Gastroesophageal sphincter (tissue), 4 donors: ENCODE data around the gene WNT5B. TPM values are rescaled to one million over a fixed set of nuclear protein-coding genes. Genes with fewer than 3 reads are reported as not detected.

ENCODE experiments used
- ATAC-seq: fragments of 150-250 bp; one replicate; pipeline ENCODE4 v1.9.1; 2016; ENCODE audit warnings: mild to moderate bottlenecking, moderate library complexity
- H3K27ac ChIP-seq, 4 donors: fragments of 200-600 bp; sonication (generic) in 3 of 4; 1 replicate in 3 of 4; 2 replicates in 1 of 4; pipeline ENCODE4 v1.5.1; 2016 to 2019
- H3K27me3 ChIP-seq: fragments of 200-600 bp; sonication (generic); one replicate; pipeline ENCODE4 v1.5.1; 2019
- H3K36me3 ChIP-seq, 2 donors: fragments of 200-600 bp; sonication (generic); one replicate each; pipeline ENCODE4 v1.5.1; 2019; ENCODE audit warnings: control low read depth in 1 of 2
- H3K4me1 ChIP-seq, 3 donors: fragments of 200-600 bp; sonication (generic); 1 replicate in 2 of 3; 2 replicates in 1 of 3; pipeline ENCODE4 v1.5.1; 2016 to 2019; ENCODE audit warnings: control low read depth in 2 of 3
- H3K4me3 ChIP-seq, 2 donors: fragments of 200-600 bp; sonication (generic); one replicate each; pipeline ENCODE4 v1.5.1; 2019; ENCODE audit warnings: mild to moderate bottlenecking in 1 of 2, moderate library complexity in 1 of 2
- H3K9me3 ChIP-seq, 3 donors: fragments of 200-600 bp; sonication (generic); one replicate each; pipeline ENCODE4 v1.5.1; 2017 to 2019; ENCODE audit warnings: control low read depth in 2 of 3
- CTCF ChIP-seq, 4 experiments: fragments of 200-600 bp in 2 of 4; fragments of 450-650 bp in 2 of 4; sonication (generic) in 1 of 4; IDR thresholded peaks; one replicate each; pipeline ENCODE4 v1.5.1; 2017 to 2019; ENCODE audit warnings: antibody characterized with exemption in 4 of 4, mild to moderate bottlenecking in 2 of 4, moderate library complexity in 2 of 4
- EP300 ChIP-seq: sonication (generic); formaldehyde crosslinking; IDR thresholded peaks from one replicate; pipeline ENCODE4 v1.6.1; 2017; ENCODE audit warnings: antibody characterized with exemption, mild to moderate bottlenecking
- POLR2A ChIP-seq, 2 donors: fragments of 450-650 bp; IDR thresholded peaks; one replicate each; pipeline ENCODE4 v1.6.1; 2017; ENCODE audit warnings: antibody characterized with exemption in 2 of 2, mild to moderate bottlenecking in 2 of 2, moderate library complexity in 1 of 2
- POLR2AphosphoS5 ChIP-seq: sonication (generic); formaldehyde crosslinking; IDR thresholded peaks from one replicate; pipeline ENCODE4 v1.6.1; 2017; ENCODE audit warnings: antibody characterized with exemption
- WGBS, 2 donors: methylation state at CpG; one replicate each; pipeline ENCODE4 v1.1.5; 2018; ENCODE audit warnings: low coverage in 1 of 2; 5-methylcytosine and 5-hydroxymethylcytosine counted together
- total RNA-seq, 4 donors: library from RNA; depleted of rRNA; stranded (reverse); fragments of >200 nt; gene quantifications; one replicate each; pipeline ENCODE4 v1.1.0, GENCODE V29; 2016

The WNT5B gene
- total RNA-seq, 4 donors from 2014 or later, result 9.4 to 76.5 (median 26.3) TPM

- H3K4me1 ChIP-seq, result peaks cover 4 to 76% (median 23%) of the 10 kb centered on the region in 3 donors
- peak overlapping the region; percentile 65 to 79 for H3K4me3 ChIP-seq
- H3K27ac ChIP-seq, result peak overlapping the region; percentile 76 to 91 (median 88)
- WGBS, 2 donors, result 6 to 40% methylated on average over 2 to 10 of the region's 58 CpGs
- peak; percentile 37 for ATAC-seq
- TF ChIP-seq POLR2AphosphoS5 (no peak), CTCF (IDR thresholded peaks at IDR 0.05) (peak in 2 of 4 experiments; percentile 32 to 34), POLR2A (IDR thresholded peaks at IDR 0.05) (peak; percentile 5 to 14)
- H3K9me3 ChIP-seq, result no peaks in the 10 kb centered on the region
- H3K27me3 ChIP-seq, result no peaks in the 10 kb centered on the region
- peaks cover 0 to 6% of the 10 kb centered on the region in 2 donors for H3K36me3 ChIP-seq
Observed at GRCh38 chr12:1630133-1630826, 1.2 kb downstream of the WNT5B start.

- Histone ChIP-seq H3K4me3 (peak overlapping the region; percentile 65 to 79), H3K27ac (peak overlapping the region; percentile 76 to 91 (median 88)), H3K4me1 (peaks cover 4 to 76% (median 21%) of the 10 kb centered on the region in 3 donors), H3K9me3 (no peaks in the 10 kb centered on the region), H3K36me3 (peaks cover 0 to 6% of the 10 kb centered on the region in 2 donors), H3K27me3 (no peaks in the 10 kb centered on the region)
- WGBS, 2 donors, result 68 to 72% methylated on average over 11 to 14 of the region's 23 CpGs
- TF ChIP-seq CTCF (IDR thresholded peaks at IDR 0.05), result peak in 2 of 4 experiments; percentile 5 to 21
- no peak for TF ChIP-seq POLR2A (IDR thresholded peaks at IDR 0.05)
- ATAC-seq, result no peak
Observed at GRCh38 chr12:1630827-1631591, 2.0 kb downstream of the WNT5B start.

GRCh38 chr12:1632702-1633101 lies 3.7 kb downstream of the WNT5B start:
- WGBS, 2 donors, result 48 to 84% methylated on average over 7 to 9 of the region's 14 CpGs

GRCh38 chr12:1633459-1633858 lies 4.4 kb downstream of the WNT5B start:
- peak; percentile 32 for ATAC-seq
- Histone ChIP-seq H3K4me1 (peaks cover 4 to 87% (median 21%) of the 10 kb centered on the region in 3 donors), H3K27ac (peak overlapping the region; percentile 52 to 91 (median 84)), H3K4me3 (no peak overlapping the region), H3K9me3 (no peaks in the 10 kb centered on the region), H3K27me3 (no peaks in the 10 kb centered on the region), H3K36me3 (peaks cover 0 to 6% of the 10 kb centered on the region in 2 donors)
- 17 to 58% methylated on average over 2 of the region's 3 CpGs for WGBS, 2 donors
- TF ChIP-seq CTCF (IDR thresholded peaks at IDR 0.05) (no peak), POLR2AphosphoS5 (no peak), EP300 (no peak), POLR2A (IDR thresholded peaks at IDR 0.05) (no peak)

More at GRCh38 chr12:1632702-1633101, 3.7 kb downstream of the WNT5B start:
- Histone ChIP-seq H3K4me1 (peaks cover 4 to 80% (median 21%) of the 10 kb centered on the region in 3 donors), H3K27me3 (no peaks in the 10 kb centered on the region), H3K27ac (peak overlapping the region; percentile 16 to 91 (median 84)), H3K4me3 (no peak overlapping the region), H3K36me3 (peaks cover 0 to 6% of the 10 kb centered on the region in 2 donors), H3K9me3 (no peaks in the 10 kb centered on the region)
- ATAC-seq, result no peak
- no peak for TF ChIP-seq EP300
- TF ChIP-seq CTCF (IDR thresholded peaks at IDR 0.05), result no peak
- TF ChIP-seq POLR2AphosphoS5, result no peak
- TF ChIP-seq POLR2A (IDR thresholded peaks at IDR 0.05), result no peak
